K562 (cell line): ENCODE data around the gene DNAAF3. TPM values are rescaled to one million over a fixed set of nuclear protein-coding genes. Genes with fewer than 3 reads are reported as not detected.

Experiments used
- ILK ChIP-seq: fragments of 450-650 bp; IDR thresholded peaks from 2 replicates; pipeline ENCODE4 v1.6.1; 2016; ENCODE audit warnings: missing genetic modification characterization, low read depth, mild to moderate bottlenecking, missing compliant biosample characterization, moderate library complexity, borderline replicate concordance
- MGA ChIP-seq: fragments of 450-650 bp; IDR thresholded peaks from 2 replicates; pipeline ENCODE4 v1.6.1; 2016; ENCODE audit warnings: mild to moderate bottlenecking, moderate library complexity
- PBX2 ChIP-seq, 2 experiments: IDR thresholded peaks in 1 of 2; conservative IDR thresholded peaks in 1 of 2; 2 replicates each; pipeline ENCODE4 v1.6.1; 2016; ENCODE audit warnings: low read depth in 2 of 2, mild to moderate bottlenecking in 1 of 2, missing compliant biosample characterization in 1 of 2, missing genetic modification characterization in 1 of 2, moderate library complexity in 1 of 2
- RCOR1 ChIP-seq, 2 experiments: IDR thresholded peaks; 2 replicates each; pipeline ENCODE4 v1.6.1; 2012; ENCODE audit warnings: low read depth in 2 of 2, low read length in 2 of 2, borderline replicate concordance in 1 of 2, improper control_type of control experiment in 1 of 2
- SETDB1 ChIP-seq: IDR thresholded peaks from one replicate; pipeline ENCODE4 v1.6.1; 2012; ENCODE audit warnings: low read length, control low read depth, inconsistent platforms
- SUPT5H ChIP-seq: fragments of 450-650 bp; IDR thresholded peaks from 2 replicates; pipeline ENCODE4 v1.6.1; 2016
- TBP ChIP-seq: optimal IDR thresholded peaks from 2 replicates; pipeline ENCODE3; 2011; ENCODE audit warnings: low read depth, low read length, improper control_type of control experiment
- TFAP4 ChIP-seq: sonication (generic); formaldehyde crosslinking; IDR thresholded peaks from 2 replicates; pipeline ENCODE4 v1.8.0; 2022; ENCODE audit warnings: missing genetic modification reagents, mild to moderate bottlenecking, moderate library complexity, borderline replicate concordance
- ZNF431 ChIP-seq: sonication (generic); formaldehyde crosslinking; IDR thresholded peaks from 2 replicates; pipeline ENCODE4 v1.8.0; 2022; ENCODE audit warnings: mild to moderate bottlenecking, missing genetic modification reagents
- ZNF75A ChIP-seq: fragments of 450-650 bp; formaldehyde crosslinking; IDR thresholded peaks from 2 replicates; pipeline ENCODE4 v1.4.0; 2020; ENCODE audit warnings: mild to moderate bottlenecking
- polyA plus RNA-seq, 8 experiments: library from polyadenylated mRNA; depleted of rRNA in 4 of 8; stranded (reverse) in 5 of 8; unstranded in 3 of 8; fragments of >200 nt; fragmentation: Nextera tagmentation in 2 of 8; fragmentation: Illumina TruSeq in 1 of 8; extraction: Ambion mirVana in 2 of 8; extraction: Trizol in 1 of 8; gene quantifications; 2 replicates each; pipeline versions ENCODE4 v1.2.1 to v1.2.3, GENCODE V29; 2011 to 2014; ENCODE audit warnings: inconsistent platforms in 1 of 8, missing spikeins in 1 of 8
- total RNA-seq, 7 experiments: library from RNA; depleted of rRNA in 6 of 7; stranded (reverse); fragments of >200 nt in 6 of 7; fragmentation: Illumina TruSeq in 2 of 7; extraction: Trizol in 2 of 7; gene quantifications; 2 replicates each; pipeline versions ENCODE4 v1.2.1 to v1.2.3, GENCODE V29; 2011 to 2021; ENCODE audit warnings: low replicate concordance in 1 of 7

The DNAAF3 gene
- total and polyA plus RNA-seq, 9 of the 15 experiments (the other 6 are each of a cell fraction or from before 2014, with no cell fraction given): 21.6 to 61.5 (median 43.0) TPM

GRCh38 chr19:55156202-55157063 is 10.0 kb downstream of the DNAAF3 start (continued):
- TF ChIP-seq MGA: peak; percentile 44; the same call in 1 of the 2 replicates
- no peak for TF ChIP-seq SETDB1
- TF ChIP-seq TFAP4 (CRISPR knock-in tag): peak; percentile 68; the same call in 1 of the 2 replicates
- no peak for TF ChIP-seq PBX2 (CRISPR knock-in tag; IDR thresholded peaks at IDR 0.05; ENCODE audit: low read depth)
- no peak for TF ChIP-seq PBX2 (tag; conservative IDR thresholded peaks at IDR 0.05; ENCODE audit: low read depth)
- TF ChIP-seq TBP: peak; percentile 28
- peak; percentile 49; the same call in 1 of the 2 replicates for TF ChIP-seq SUPT5H
- TF ChIP-seq ZNF75A (CRISPR knock-in tag): no peak
- TF ChIP-seq ILK (tag): no peak
- TF ChIP-seq ZNF431 (CRISPR knock-in tag): 0 out of 2 replicates have a peak, but pooled peaks have one; percentile 31
- TF ChIP-seq RCOR1 (IDR thresholded peaks at IDR 0.05; ENCODE audit: borderline replicate concordance in 1 of 2, low read depth in 2 of 2, low read length in 2 of 2): peak in 1 of 2 experiments; percentile 6; a peak in 1 of 4 replicates
